ENCODE measurements around the gene DNAH6. TPM values are rescaled to one million over a fixed set of nuclear protein-coding genes. Genes with fewer than 3 reads are reported as not detected.

DNAH6 gene
- total and polyA plus RNA-seq, 9 of the 15 experiments (the other 6 are each of a cell fraction or from before 2014, with no cell fraction given): 0.01 to 0.04 (median 0.01) TPM; not detected in 5

- ATAC-seq (no peak), DNase-seq (ENCODE audit: extremely low read depth in 1 of 4, low spot score in 3 of 4) (no peak), FAIRE-seq (no peak)
- H3K4me2 ChIP-seq (ENCODE audit: insufficient read depth, low read length): no peak overlapping the region
- H3K9me1 ChIP-seq (ENCODE audit: control insufficient read depth, insufficient read depth, low read length): no peaks in the 10 kb centered on the region
- WGBS (ENCODE audit: insufficient coverage, low coverage, missing lambda C conversion rate): 0% methylated on average over 3 of the region's 3 CpGs
- H3K27ac ChIP-seq (ENCODE audit: extremely low read depth, low read depth, low read length): no peak overlapping the region
- H2AFZ ChIP-seq (ENCODE audit: low read depth, low read length): no peak overlapping the region
- TF ChIP-seq NCOA6 (IDR thresholded peaks at IDR 0.05) (no peak), RERE (CRISPR knock-in tag; IDR thresholded peaks at IDR 0.05; ENCODE audit: borderline replicate concordance) (no peak), HINFP (tag; conservative IDR thresholded peaks at IDR 0.05; ENCODE audit: low read depth) (no peak)
- TF ChIP-seq, protein P1, sequence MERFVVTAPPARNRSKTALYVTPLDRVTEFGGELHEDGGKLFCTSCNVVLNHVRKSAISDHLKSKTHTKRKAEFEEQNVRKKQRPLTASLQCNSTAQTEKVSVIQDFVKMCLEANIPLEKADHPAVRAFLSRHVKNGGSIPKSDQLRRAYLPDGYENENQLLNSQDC (CRISPR knock-in tag; IDR thresholded peaks at IDR 0.05): no peak
- H3K4me1 ChIP-seq (replicated peaks in 1 of 2; ENCODE audit: control insufficient read depth in 2 of 2, insufficient read depth in 2 of 2, low read length in 2 of 2): no peaks in the 10 kb centered on the region
- no peaks in the 10 kb centered on the region for H3K79me2 ChIP-seq (ENCODE audit: control insufficient read depth, insufficient read depth, low read length)
- no peak overlapping the region for H3K4me3 ChIP-seq
- POLR2A ChIA-PET: interaction anchor here (1.0 kb wide), 1 partner anchor 741 kb away, joined by 4 read pairs; no protein-coding TSS in a partner anchor
- CTCF ChIA-PET (ENCODE audit: low intra/inter-chr PET ratio): no interaction called here
- no peaks in the 10 kb centered on the region for H3K9me3 ChIP-seq (replicated peaks; ENCODE audit: control insufficient read depth, insufficient read depth, low read depth, low read length)
- intact Hi-C loops (cut with micrococcal nuclease) (loop anchor here (10.0 kb wide), 1 partner anchor 270 kb away; no protein-coding TSS in a partner anchor), in situ Hi-C loops (cut with MboI) (no loop called here)
- H3K36me3 ChIP-seq (ENCODE audit: control insufficient read depth, insufficient read depth, low read length): no peaks in the 10 kb centered on the region
- H4K20me1 ChIP-seq (replicated peaks; ENCODE audit: control insufficient read depth, insufficient read depth, low read length): no peaks in the 10 kb centered on the region
- no peak overlapping the region for H3K9ac ChIP-seq (ENCODE audit: insufficient read depth in 1 of 2, low read depth in 2 of 2, low read length in 2 of 2)
- BruUV-seq (replicated peaks): no TSS peak
- H3K27me3 ChIP-seq (ENCODE audit: control insufficient read depth in 2 of 2, insufficient read depth in 2 of 2, low read length in 2 of 2): no peaks in the 10 kb centered on the region
These were observed 138.1 kb downstream of the DNAH6 start for GRCh38 chr2:84654414-84654813.
